ENCODE measurements around the gene PROKR1.

DNA sequence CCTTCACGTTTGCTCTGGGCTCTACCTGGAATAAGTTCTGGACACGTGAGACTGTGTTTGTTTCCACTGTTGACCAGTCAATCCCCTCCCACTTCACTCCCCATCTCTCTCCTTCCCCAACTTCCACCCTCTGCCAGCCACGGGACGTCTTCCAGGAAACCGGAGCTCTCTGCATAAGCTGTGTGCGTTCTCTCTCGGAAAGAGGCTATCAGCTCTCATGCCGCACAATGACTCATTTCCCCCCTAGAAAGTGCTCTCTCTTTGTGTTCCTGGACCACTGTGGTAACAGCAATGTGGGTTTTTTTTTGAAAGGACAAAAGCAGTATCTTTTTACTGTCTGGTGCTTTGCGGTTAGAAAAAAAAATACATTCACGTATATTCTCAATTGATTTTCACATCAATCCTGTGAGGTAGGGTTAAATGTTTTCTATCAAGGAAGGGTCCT is 10.2 kb downstream of the PROKR1 start:
- TF ChIP-seq, protein P1, sequence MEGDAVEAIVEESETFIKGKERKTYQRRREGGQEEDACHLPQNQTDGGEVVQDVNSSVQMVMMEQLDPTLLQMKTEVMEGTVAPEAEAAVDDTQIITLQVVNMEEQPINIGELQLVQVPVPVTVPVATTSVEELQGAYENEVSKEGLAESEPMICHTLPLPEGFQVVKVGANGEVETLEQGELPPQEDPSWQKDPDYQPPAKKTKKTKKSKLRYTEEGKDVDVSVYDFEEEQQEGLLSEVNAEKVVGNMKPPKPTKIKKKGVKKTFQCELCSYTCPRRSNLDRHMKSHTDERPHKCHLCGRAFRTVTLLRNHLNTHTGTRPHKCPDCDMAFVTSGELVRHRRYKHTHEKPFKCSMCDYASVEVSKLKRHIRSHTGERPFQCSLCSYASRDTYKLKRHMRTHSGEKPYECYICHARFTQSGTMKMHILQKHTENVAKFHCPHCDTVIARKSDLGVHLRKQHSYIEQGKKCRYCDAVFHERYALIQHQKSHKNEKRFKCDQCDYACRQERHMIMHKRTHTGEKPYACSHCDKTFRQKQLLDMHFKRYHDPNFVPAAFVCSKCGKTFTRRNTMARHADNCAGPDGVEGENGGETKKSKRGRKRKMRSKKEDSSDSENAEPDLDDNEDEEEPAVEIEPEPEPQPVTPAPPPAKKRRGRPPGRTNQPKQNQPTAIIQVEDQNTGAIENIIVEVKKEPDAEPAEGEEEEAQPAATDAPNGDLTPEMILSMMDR (IDR thresholded peaks at IDR 0.05; ENCODE audit: extremely low read depth in 1 of 2, insufficient read depth in 1 of 2, low read depth in 1 of 2, low read length in 2 of 2) = no peak
- no peak for TF ChIP-seq POLR2A (IDR thresholded peaks at IDR 0.05; ENCODE audit: low read depth, low read length)
- no peak for TF ChIP-seq EZH2 (IDR thresholded peaks at IDR 0.05; ENCODE audit: borderline replicate concordance, low read depth, low read length, severe bottlenecking)
- TF ChIP-seq, protein P2, sequence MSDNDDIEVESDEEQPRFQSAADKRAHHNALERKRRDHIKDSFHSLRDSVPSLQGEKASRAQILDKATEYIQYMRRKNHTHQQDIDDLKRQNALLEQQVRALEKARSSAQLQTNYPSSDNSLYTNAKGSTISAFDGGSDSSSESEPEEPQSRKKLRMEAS (IDR thresholded peaks at IDR 0.05; ENCODE audit: insufficient read depth, insufficient read length) = no peak
- peak; percentile 56 for TF ChIP-seq POLR2AphosphoS5 (IDR thresholded peaks at IDR 0.05; ENCODE audit: insufficient read depth, low read depth, low read length)
- TF ChIP-seq FOS (IDR thresholded peaks at IDR 0.05; ENCODE audit: borderline replicate concordance, insufficient read depth, low read length) = peak; percentile 96
- peak; percentile 81 for TF ChIP-seq JUN (IDR thresholded peaks at IDR 0.05; ENCODE audit: borderline replicate concordance, insufficient read depth, insufficient read length, low read depth)
- peak; percentile 77 for TF ChIP-seq GATA2 (IDR thresholded peaks at IDR 0.05; ENCODE audit: insufficient read depth, insufficient read length, low read depth, low read length)

Measured in endothelial cell of umbilical vein (primary cell).